Naive B cell (primary cell): ENCODE results near the gene MICAL2. TPM values are rescaled to one million over a fixed set of nuclear protein-coding genes. Genes with fewer than 3 reads are reported as not detected.

Experiments
- ATAC-seq, 2 donors: fragments of 150-1000 bp; cut with Tn5 transposase; 2 replicates each; pipeline ENCODE4 v1.10.0; 2021; ENCODE audit warnings: low read depth in 2 of 2, mild to moderate bottlenecking in 2 of 2, moderate library complexity in 2 of 2
- DNase-seq: peaks from one replicate; pipeline ENCODE4 v3.0.0; 2022
- H3K27ac Mint-ChIP-seq, 6 donors: one replicate each; pipeline ENCODE4 v1.8.0; 2020 to 2022; ENCODE audit warnings: mild to moderate bottlenecking in 6 of 6, mixed read lengths in 6 of 6, moderate library complexity in 5 of 6, inconsistent platforms in 2 of 6
- H3K27me3 Mint-ChIP-seq, 3 donors: one replicate each; pipeline ENCODE4 v1.8.0; 2021 to 2022; ENCODE audit warnings: mixed read lengths in 3 of 3, mild to moderate bottlenecking in 1 of 3
- H3K36me3 Mint-ChIP-seq, 2 donors: one replicate each; pipeline ENCODE4 v1.8.0; 2020 to 2022; ENCODE audit warnings: mixed read lengths in 2 of 2, inconsistent platforms in 1 of 2, mild to moderate bottlenecking in 1 of 2
- H3K4me1 Mint-ChIP-seq, 3 donors: one replicate each; pipeline ENCODE4 v1.8.0; 2020 to 2022; ENCODE audit warnings: mixed read lengths in 3 of 3, inconsistent platforms in 1 of 3, mild to moderate bottlenecking in 1 of 3, moderate library complexity in 1 of 3
- H3K4me3 Mint-ChIP-seq, 8 donors: one replicate each; pipeline ENCODE4 v1.8.0; 2020 to 2022; ENCODE audit warnings: mild to moderate bottlenecking in 8 of 8, mixed read lengths in 8 of 8, moderate library complexity in 8 of 8, inconsistent platforms in 2 of 8
- H3K9me3 Mint-ChIP-seq, 7 donors: one replicate each; pipeline ENCODE4 v1.8.0; 2020 to 2022; ENCODE audit warnings: mixed read lengths in 7 of 7, mild to moderate bottlenecking in 5 of 7, inconsistent platforms in 2 of 7, moderate library complexity in 1 of 7
- polyA plus RNA-seq, 6 donors: library from polyadenylated mRNA; unstranded; fragments of 300-500 nt; fragmentation: Illumina TruSeq; gene quantifications; one replicate each; pipeline ENCODE4 v1.2.3, GENCODE V29; 2021; ENCODE audit warnings: low read depth in 6 of 6

The MICAL2 gene
- polyA plus RNA-seq, 6 donors from 2014 or later: 0.05 to 1.3 TPM; not detected in 4

DNA sequence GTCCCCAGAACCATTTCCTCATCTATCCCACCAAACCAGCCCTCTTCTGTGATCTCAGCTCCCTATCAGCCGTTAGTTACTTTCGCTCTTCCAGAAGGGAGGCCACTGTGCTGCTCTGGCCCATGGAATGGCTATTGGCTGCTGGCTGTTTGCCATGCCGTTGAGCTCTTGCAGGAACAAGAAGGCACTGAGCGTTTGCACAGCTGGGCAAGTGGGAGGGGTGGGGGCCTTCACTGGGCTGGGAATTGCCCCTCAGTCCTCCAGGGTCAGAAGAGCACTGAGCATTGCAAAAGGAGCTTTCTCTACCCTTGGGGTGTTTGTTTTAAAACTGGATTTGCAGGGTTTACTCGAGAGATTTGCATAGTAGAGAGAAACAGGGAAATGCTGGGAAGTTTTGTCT, 137.9 kb downstream of the MICAL2 start:
- Mint-ChIP-seq H3K27me3 (peaks cover under 1 to 8% (median 5%) of the 10 kb centered on the region in 3 donors), H3K27ac (no peak overlapping the region), H3K4me3 (no peak overlapping the region), H3K4me1 (no peaks in the 10 kb centered on the region), H3K9me3 (no peaks in the 10 kb centered on the region), H3K36me3 (no peaks in the 10 kb centered on the region)
- ATAC-seq (no peak), DNase-seq (no peak)

DNA sequence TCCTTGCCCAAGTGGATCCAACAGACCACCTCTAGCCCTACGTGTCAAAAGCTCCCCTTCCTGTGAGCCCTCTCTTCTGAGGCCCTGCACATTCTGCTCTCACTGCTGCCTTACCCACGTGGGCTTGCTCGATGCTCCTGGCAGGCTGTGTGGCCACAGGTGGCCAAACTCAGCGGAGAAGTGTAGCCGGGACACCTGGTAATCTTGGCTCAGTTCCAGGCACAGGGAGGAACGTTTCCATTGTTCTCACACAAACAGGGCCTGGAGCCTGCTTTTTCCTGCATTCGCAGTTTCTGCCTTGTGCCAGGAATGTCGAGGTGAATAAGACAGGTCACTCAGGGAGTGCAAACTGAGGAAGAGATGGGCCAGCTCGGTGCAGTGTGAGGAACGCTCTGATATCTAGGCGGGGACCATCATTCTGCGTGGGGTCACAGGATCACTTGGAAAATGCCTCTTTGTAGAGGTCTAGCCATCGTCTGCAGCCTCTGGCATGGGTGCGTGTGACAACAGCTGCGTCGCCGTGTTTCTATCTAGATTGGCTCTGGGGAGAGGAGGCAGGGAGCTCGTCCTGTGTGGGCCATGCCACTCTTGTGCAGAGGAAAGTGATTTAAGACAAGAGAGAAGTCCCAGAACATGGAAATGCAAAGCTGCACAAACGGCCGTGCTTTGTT, 139.3 kb downstream of the MICAL2 start:
- no peak for ATAC-seq
- no peak for DNase-seq
- Mint-ChIP-seq H3K9me3 (no peaks in the 10 kb centered on the region), H3K36me3 (no peaks in the 10 kb centered on the region), H3K4me1 (no peaks in the 10 kb centered on the region), H3K27ac (no peak overlapping the region), H3K4me3 (no peak overlapping the region), H3K27me3 (peaks cover 0 to 8% (median under 1%) of the 10 kb centered on the region in 3 donors)

DNA sequence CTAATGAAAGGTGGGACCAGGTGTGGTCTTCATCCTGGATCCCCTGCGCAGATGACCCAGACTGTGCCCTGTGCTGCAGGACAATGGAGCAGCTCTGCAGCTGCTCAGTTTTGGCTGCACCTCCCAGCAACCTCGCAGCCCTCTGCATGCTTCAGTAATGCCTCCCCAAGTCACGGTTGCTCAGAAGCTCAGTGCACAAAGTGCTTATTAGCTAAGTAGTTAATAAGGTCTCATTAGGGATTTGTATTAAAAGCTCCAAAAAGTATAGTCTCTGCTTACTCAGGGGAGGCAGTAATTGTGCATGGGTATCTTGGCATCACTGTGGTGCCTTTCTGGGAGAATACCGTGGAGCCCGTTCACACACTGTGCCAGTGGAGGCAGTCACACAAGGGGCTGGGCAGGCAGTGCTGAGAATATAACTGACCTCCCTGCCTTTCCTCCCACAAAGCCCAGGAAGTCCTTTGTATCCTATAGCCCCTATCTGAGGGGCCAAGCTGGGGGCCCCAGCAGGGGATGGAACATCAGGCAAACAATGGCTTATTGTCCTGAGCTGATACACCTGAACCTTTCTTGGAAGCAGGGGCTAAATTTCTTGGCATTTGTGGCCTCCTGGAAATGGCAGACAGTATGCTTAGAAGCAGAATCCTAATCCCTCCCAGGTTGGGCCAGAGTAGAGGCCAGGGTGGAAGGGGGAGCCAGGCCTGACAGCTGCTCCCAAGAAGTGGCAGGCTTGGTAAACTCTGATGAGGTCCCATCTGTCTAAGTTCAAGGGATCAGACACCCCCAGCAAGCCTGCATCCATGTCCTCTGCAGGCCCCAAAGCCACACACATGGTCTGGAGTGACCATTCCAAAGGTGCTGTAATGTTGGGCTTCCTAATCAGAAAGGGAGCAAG, 141.5 kb downstream of the MICAL2 start:
- Mint-ChIP-seq H3K4me1 (no peaks in the 10 kb centered on the region), H3K36me3 (no peaks in the 10 kb centered on the region), H3K9me3 (no peaks in the 10 kb centered on the region), H3K27ac (no peak overlapping the region), H3K27me3 (peaks cover 0 to 8% (median 0%) of the 10 kb centered on the region in 3 donors), H3K4me3 (no peak overlapping the region)
- ATAC-seq (no peak), DNase-seq (no peak)

DNA sequence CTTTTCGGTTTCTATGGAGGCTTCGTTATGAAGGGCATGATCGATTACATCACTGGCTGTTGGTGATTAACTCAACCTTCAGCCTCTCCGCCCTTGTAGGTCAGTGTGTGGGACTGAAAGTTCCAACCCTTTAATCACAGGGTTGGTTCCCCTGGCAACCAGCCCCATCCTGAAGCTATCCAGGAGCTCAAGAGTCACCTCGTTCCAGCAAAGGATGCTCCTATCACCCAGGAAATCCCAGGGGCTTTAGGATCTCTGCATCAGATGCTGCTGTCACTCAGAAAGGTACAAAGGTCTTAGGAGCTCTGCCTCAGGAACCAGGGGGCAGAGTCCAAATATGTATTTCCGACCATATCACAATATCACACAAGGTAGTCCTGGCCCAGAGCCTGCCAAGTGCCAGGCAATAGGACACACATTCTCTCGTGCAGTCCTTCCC, 143.5 kb downstream of the MICAL2 start:
- Mint-ChIP-seq H3K4me1 (no peaks in the 10 kb centered on the region), H3K36me3 (no peaks in the 10 kb centered on the region), H3K27me3 (peaks cover 0 to 8% (median 4%) of the 10 kb centered on the region in 3 donors), H3K9me3 (no peaks in the 10 kb centered on the region), H3K4me3 (no peak overlapping the region), H3K27ac (no peak overlapping the region)
- ATAC-seq (no peak), DNase-seq (no peak)

DNA sequence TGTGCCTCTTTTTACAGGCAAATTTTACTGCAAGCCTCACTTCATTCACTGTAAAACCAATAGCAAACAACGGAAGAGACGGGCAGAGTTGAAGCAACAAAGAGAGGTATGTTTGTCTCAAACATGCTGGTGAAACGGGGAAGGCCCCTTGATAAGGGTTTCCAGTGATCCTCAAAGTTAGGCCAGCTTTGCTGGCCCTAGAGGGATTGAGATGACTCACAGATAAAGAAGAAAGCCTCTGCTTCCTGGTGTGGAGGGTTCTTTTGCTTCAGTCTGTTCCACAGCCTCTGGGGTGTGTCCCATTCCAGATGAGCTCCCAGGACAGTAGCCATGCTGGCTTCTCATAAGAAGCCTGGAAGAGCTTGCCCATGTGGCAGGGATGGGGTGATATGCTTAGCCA, 148.1 kb downstream of the MICAL2 start:
- ATAC-seq (no peak), DNase-seq (no peak)
- H3K27me3 Mint-ChIP-seq: peaks cover 0 to 4% (median 0%) of the 10 kb centered on the region in 3 donors
- no peaks in the 10 kb centered on the region for H3K9me3 Mint-ChIP-seq
- H3K4me3 Mint-ChIP-seq: no peak overlapping the region
- no peak overlapping the region for H3K27ac Mint-ChIP-seq
- no peaks in the 10 kb centered on the region for H3K4me1 Mint-ChIP-seq
- H3K36me3 Mint-ChIP-seq: no peaks in the 10 kb centered on the region

DNA sequence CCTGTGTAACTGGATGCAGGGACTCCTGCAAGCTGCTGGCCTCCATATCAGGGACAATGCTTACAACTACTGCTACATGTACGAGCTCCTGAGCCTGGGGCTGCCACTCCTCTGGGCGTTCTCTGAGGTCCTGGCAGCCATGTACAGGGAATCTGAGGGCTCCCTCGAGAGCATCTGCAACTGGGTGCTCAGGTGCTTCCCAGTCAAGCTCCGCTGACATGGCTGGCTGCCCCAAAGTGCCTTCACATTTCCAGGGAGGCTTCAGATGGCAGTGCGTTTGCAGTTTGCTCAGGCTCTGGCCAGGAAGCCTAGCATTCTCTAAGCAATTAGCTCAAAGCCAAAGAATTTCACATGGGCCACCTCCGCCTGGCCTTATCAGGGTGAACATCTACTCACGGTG, 149.6 kb downstream of the MICAL2 start:
- peaks cover 0 to 4% (median 0%) of the 10 kb centered on the region in 3 donors for H3K27me3 Mint-ChIP-seq
- DNase-seq (no peak), ATAC-seq (no peak)
- no peaks in the 10 kb centered on the region for H3K9me3 Mint-ChIP-seq
- no peak overlapping the region for H3K4me3 Mint-ChIP-seq
- no peaks in the 10 kb centered on the region for H3K36me3 Mint-ChIP-seq
- H3K4me1 Mint-ChIP-seq: no peaks in the 10 kb centered on the region
- H3K27ac Mint-ChIP-seq: peak overlapping the region in 1 of 6 donors; percentile 54

DNA sequence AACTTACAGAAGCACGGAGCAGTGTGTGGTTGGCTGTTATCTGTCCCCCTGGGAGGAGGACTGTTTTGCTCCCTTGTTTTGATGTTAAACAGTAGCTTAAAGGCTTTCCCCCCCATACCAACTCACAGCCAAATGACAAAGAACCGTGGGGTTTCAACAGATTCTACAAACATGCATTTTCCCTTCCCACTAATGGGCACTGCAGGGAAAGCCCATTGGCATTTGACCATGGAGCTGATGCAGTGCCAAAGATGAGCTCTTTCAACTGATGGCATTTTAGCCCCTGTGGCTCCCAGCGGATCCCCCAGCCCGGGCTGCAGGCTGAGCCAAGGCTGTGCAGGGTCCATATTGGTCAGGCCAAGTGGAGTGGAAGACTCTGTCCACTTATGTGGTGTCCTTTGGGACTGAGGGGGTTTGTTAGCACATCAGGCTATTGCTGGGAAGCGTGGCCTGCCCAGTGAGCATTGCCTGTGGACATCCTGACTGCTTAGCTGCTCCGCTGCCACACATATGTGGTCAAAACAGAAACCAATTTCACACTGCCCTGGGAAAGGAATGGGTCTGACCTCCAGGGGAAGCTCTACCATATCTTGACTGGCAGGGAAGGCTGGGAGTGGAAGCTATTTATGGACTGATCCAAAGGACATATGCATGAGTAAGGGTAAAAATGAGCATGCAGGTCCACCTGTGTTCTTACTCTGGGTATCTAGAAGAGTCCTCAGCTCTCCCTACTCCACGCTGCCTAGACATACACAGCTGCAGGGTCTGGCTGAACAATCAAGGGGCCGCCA, 150.5 kb downstream of the MICAL2 start:
- no peak for DNase-seq
- Mint-ChIP-seq H3K27me3 (peaks cover 0 to 4% (median 0%) of the 10 kb centered on the region in 3 donors), H3K9me3 (no peaks in the 10 kb centered on the region), H3K27ac (no peak overlapping the region), H3K4me3 (no peak overlapping the region), H3K4me1 (no peaks in the 10 kb centered on the region), H3K36me3 (no peaks in the 10 kb centered on the region)
- ATAC-seq: no peak

DNA sequence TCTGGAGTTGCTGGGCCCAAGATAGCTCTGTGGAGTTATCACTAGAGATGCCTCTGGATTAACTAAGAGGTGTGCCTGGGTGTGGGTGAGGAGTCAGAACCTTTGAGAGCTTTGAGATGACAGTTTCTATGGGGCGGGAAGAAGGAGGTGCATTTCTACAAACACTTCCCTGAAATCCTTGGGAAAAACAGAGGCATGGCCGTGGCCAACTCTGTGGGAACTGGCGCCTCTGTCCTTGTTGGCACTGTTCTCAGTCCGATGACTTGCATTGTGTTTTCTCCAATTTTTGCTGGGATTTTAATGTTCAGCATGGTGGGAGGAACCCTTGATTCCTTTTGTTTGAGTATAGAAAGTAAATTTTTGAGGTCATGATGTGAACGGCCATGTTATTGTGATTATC, 151.2 kb downstream of the MICAL2 start:
- ATAC-seq (no peak), DNase-seq (no peak)
- no peak overlapping the region for H3K27ac Mint-ChIP-seq
- H3K4me1 Mint-ChIP-seq: no peaks in the 10 kb centered on the region
- H3K36me3 Mint-ChIP-seq: no peaks in the 10 kb centered on the region
- no peak overlapping the region for H3K4me3 Mint-ChIP-seq
- no peaks in the 10 kb centered on the region for H3K9me3 Mint-ChIP-seq
- H3K27me3 Mint-ChIP-seq: peaks cover 0 to 4% (median 0%) of the 10 kb centered on the region in 3 donors

DNA sequence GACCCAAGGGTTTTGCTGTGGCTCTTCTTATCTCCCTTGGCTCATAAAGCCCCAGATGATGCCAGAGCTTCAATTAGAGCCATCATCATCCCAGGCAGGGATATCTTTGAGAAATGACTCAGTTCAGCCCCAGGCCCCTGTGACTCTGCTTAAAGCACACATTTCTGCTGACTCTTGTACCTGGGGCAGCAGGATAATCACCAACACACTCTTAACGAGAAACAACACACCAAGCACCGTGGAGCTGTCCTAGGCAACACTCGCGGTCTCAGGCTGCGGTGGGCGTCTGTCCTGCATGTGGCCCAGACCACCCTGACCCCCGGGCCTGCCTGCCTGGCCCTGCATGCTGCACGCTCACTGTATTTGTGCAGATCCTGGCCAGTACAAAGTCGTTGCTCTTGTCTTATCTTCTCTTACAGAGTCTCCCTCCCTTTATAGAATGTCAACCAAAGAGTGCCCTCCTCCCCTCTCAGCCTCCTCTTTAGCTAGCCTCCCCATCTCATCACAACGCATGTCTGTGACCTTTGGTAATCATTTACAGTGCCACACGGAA, 152.8 kb downstream of the MICAL2 start:
- no peaks in the 10 kb centered on the region for H3K4me1 Mint-ChIP-seq
- H3K36me3 Mint-ChIP-seq: no peaks in the 10 kb centered on the region
- DNase-seq (no peak), ATAC-seq (no peak)
- peaks cover 0 to 10% (median 0%) of the 10 kb centered on the region in 3 donors for H3K27me3 Mint-ChIP-seq
- peaks cover 0 to 3% (median 0%) of the 10 kb centered on the region in 7 donors for H3K9me3 Mint-ChIP-seq
- H3K4me3 Mint-ChIP-seq: no peak overlapping the region
- no peak overlapping the region for H3K27ac Mint-ChIP-seq

DNA sequence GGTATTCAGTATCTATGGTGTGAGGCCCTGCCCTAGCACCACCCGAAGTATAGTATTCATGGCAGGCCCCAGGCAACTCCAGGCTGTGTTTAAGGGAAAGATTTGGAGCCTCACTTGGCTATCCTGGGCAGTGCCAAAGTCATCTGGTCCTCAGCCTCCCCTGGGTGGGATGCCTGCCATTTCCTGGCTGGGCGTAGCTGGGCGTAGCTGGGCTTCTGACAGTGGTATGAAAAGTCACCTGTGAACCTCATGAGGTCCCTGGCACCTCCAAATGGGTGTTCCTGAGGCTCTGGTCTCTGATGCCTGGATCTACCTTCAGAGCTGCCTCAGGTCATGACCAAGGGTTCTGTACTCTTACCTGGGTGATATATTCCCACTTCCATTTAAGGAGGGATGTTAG, 154.0 kb downstream of the MICAL2 start:
- H3K4me1 Mint-ChIP-seq: no peaks in the 10 kb centered on the region
- peaks cover 0 to 3% (median 0%) of the 10 kb centered on the region in 7 donors for H3K9me3 Mint-ChIP-seq
- ATAC-seq (no peak), DNase-seq (no peak)
- H3K27me3 Mint-ChIP-seq: peaks cover 0 to 10% (median 0%) of the 10 kb centered on the region in 3 donors
- H3K27ac Mint-ChIP-seq: no peak overlapping the region
- H3K4me3 Mint-ChIP-seq: no peak overlapping the region
- H3K36me3 Mint-ChIP-seq: no peaks in the 10 kb centered on the region

DNA sequence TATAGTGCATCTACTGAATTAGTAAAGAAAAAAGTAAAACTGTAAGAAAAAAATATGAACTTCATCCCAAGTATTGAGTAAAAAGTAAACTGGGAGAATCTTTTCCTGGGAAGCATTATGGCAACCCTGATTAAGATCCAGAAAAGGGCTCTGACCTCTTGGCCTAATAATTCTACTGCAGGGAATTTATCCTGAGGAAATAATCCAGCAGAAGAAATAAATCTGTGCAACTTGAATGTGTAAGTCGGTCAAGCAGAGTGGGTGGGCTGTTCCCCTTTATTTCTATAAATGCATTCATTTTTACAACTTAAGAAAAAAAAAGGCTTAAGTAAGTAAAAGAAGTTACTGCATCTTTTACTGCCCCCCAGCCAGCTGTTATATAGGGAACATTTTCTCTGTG, 155.7 kb downstream of the MICAL2 start:
- no peak for DNase-seq
- Mint-ChIP-seq H3K9me3 (peaks cover 0 to 3% (median 0%) of the 10 kb centered on the region in 7 donors), H3K4me1 (no peaks in the 10 kb centered on the region), H3K27me3 (peaks cover 0 to 10% (median 5%) of the 10 kb centered on the region in 3 donors), H3K4me3 (no peak overlapping the region), H3K36me3 (no peaks in the 10 kb centered on the region), H3K27ac (no peak overlapping the region)
- ATAC-seq: no peak

DNA sequence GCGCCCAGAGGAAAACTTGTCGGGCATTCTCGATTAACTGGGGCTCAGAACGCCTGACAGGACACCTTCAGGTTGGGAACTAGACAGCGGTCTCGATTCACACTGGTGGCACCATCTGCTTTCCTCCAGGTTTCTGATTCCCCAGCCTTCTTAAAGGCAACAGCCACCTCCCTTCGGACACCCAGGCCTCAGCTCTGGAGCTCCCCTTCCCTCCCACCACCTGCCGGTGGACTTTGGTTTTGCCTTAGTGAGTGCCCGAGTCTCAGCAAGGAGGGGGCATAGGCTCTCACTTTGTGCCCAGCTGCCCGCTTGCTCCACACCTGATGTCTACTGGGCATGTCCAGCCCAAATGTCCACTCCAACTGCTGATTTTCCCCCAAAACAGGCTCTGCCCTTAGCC, 156.6 kb downstream of the MICAL2 start:
- ATAC-seq: no peak
- Mint-ChIP-seq H3K27ac (peak overlapping the region in 1 of 6 donors; percentile 69), H3K9me3 (peaks cover 0 to 3% (median 0%) of the 10 kb centered on the region in 7 donors), H3K36me3 (no peaks in the 10 kb centered on the region), H3K27me3 (peaks cover 4 to 10% (median 5%) of the 10 kb centered on the region in 3 donors), H3K4me3 (no peak overlapping the region), H3K4me1 (no peaks in the 10 kb centered on the region)
- no peak for DNase-seq

DNA sequence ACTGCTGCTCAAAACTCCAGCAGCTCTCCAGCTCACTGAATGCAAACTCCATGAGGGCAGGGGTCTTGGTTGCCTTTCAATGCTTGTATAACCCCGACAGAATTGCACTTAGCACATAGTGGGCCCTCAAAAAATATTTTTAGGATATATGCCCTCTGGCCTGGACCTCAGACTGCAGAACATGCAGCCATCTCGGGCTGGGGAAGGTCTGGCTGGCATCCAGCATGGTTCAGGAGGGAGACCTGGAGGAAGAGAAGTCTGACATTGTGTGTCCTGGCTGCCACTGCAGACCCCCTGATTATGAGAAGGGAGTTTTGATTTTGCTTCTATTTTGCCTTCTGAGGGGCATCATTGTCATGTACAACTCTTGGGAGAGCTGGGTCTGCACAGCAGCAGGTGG, 157.5 kb downstream of the MICAL2 start:
- Mint-ChIP-seq H3K9me3 (peaks cover 0 to 3% (median 0%) of the 10 kb centered on the region in 7 donors), H3K36me3 (no peaks in the 10 kb centered on the region), H3K27ac (no peak overlapping the region), H3K4me3 (no peak overlapping the region), H3K27me3 (peaks cover 4 to 10% (median 5%) of the 10 kb centered on the region in 3 donors), H3K4me1 (no peaks in the 10 kb centered on the region)
- ATAC-seq: no peak
- no peak for DNase-seq
